CD14-positive monocyte (primary cell): ENCODE data around the gene SCN4B. TPM values are rescaled to one million over a fixed set of nuclear protein-coding genes. Genes with fewer than 3 reads are reported as not detected.
A peak's percentile ranks its signal among the peaks of the same experiment; 100 is the strongest.

Experiments used
- DNase-seq, 3 donors: peaks; one replicate each; pipeline ENCODE4 v3.0.0-alpha.2; 2011 to 2022
- H2AFZ ChIP-seq: 2 replicates; pipeline ENCODE4 v1.6.0; 2012; ENCODE audit warnings: mild to moderate bottlenecking, low read depth, low read length, inconsistent platforms; ENCODE audit not compliant: insufficient read depth, poor library complexity, severe bottlenecking
- H3K27ac ChIP-seq, 2 donors: 1 replicate in 1 of 2; 2 replicates in 1 of 2; pipeline ENCODE4 v1.5.1; 2012 to 2013; ENCODE audit warnings: low read length in 2 of 2, control low read depth in 1 of 2, inconsistent platforms in 1 of 2, low read depth in 1 of 2, mild to moderate bottlenecking in 1 of 2
- H3K27me3 ChIP-seq, 2 donors: one replicate each; pipeline versions ENCODE4 v1.6.0 to v1.6.1; 2011 to 2013; ENCODE audit warnings: low read length in 2 of 2; ENCODE audit not compliant: control insufficient read depth in 2 of 2, insufficient read depth in 2 of 2
- H3K36me3 ChIP-seq, 2 donors: replicated peaks in 1 of 2; 1 replicate in 1 of 2; 2 replicates in 1 of 2; pipeline versions ENCODE4 v1.5.1 to v1.6.1; 2012 to 2013; ENCODE audit warnings: low read length in 2 of 2, control low read depth in 1 of 2, inconsistent platforms in 1 of 2, mild to moderate bottlenecking in 1 of 2; ENCODE audit not compliant: insufficient read depth in 2 of 2, control insufficient read depth in 1 of 2
- H3K4me1 ChIP-seq, 2 donors: 1 replicate in 1 of 2; 2 replicates in 1 of 2; pipeline versions ENCODE4 v1.5.1 to v1.6.1; 2012 to 2013; ENCODE audit warnings: low read length in 2 of 2, control low read depth in 1 of 2, inconsistent platforms in 1 of 2, mild to moderate bottlenecking in 1 of 2, moderate library complexity in 1 of 2; ENCODE audit not compliant: insufficient read depth in 2 of 2, control insufficient read depth in 1 of 2
- H3K4me2 ChIP-seq: replicated peaks from 2 replicates; pipeline ENCODE3; 2012; ENCODE audit warnings: low read length, moderate library complexity, mild to moderate bottlenecking; ENCODE audit not compliant: poor library complexity, severe bottlenecking; ENCODE audit errors: extremely low read depth
- H3K4me3 ChIP-seq, 3 experiments: fragments of 200-600 bp in 1 of 3; sonication (generic) in 1 of 3; replicated peaks in 1 of 3; 1 replicate in 2 of 3; 2 replicates in 1 of 3; pipeline ENCODE4 v1.5.1; 2011 to 2013; ENCODE audit warnings: low read length in 3 of 3, mild to moderate bottlenecking in 3 of 3, control low read depth in 2 of 3, low read depth in 2 of 3, inconsistent platforms in 1 of 3, moderate library complexity in 1 of 3
- H3K79me2 ChIP-seq: 2 replicates; pipeline ENCODE4 v1.6.0; 2012; ENCODE audit warnings: mild to moderate bottlenecking, control low read depth, inconsistent platforms, low read length, moderate library complexity; ENCODE audit not compliant: insufficient read depth
- H3K9ac ChIP-seq: 2 replicates; pipeline ENCODE4 v1.6.0; 2017; ENCODE audit warnings: low read length, mild to moderate bottlenecking; ENCODE audit not compliant: insufficient read depth, poor library complexity, severe bottlenecking
- H3K9me3 ChIP-seq, 2 donors: replicated peaks in 1 of 2; 1 replicate in 1 of 2; 2 replicates in 1 of 2; pipeline versions ENCODE4 v1.5.1 to v1.6.1; 2012 to 2013; ENCODE audit warnings: low read length in 2 of 2, control low read depth in 1 of 2; ENCODE audit not compliant: control insufficient read depth in 1 of 2, insufficient read depth in 1 of 2
- H4K20me1 ChIP-seq: 2 replicates; pipeline ENCODE4 v1.6.0; 2012; ENCODE audit warnings: mild to moderate bottlenecking, low read length, control low read depth, moderate library complexity; ENCODE audit not compliant: insufficient read depth
- H3K27ac Mint-ChIP-seq, 7 donors: one replicate each; pipeline ENCODE4 v1.8.0; 2020; ENCODE audit warnings: mild to moderate bottlenecking in 7 of 7, mixed read lengths in 7 of 7, moderate library complexity in 6 of 7, inconsistent platforms in 2 of 7
- H3K27me3 Mint-ChIP-seq, 3 donors: one replicate each; pipeline ENCODE4 v1.8.0; 2021 to 2022; ENCODE audit warnings: low read depth in 3 of 3, mild to moderate bottlenecking in 3 of 3, mixed read lengths in 3 of 3, moderate library complexity in 3 of 3, inconsistent platforms in 1 of 3
- H3K36me3 Mint-ChIP-seq, 2 donors: one replicate each; pipeline ENCODE4 v1.8.0; 2020; ENCODE audit warnings: mixed read lengths in 2 of 2, inconsistent platforms in 1 of 2, mild to moderate bottlenecking in 1 of 2
- H3K4me1 Mint-ChIP-seq: one replicate; pipeline ENCODE4 v1.8.0; 2020; ENCODE audit warnings: mild to moderate bottlenecking, mixed read lengths
- H3K4me3 Mint-ChIP-seq, 2 donors: one replicate each; pipeline ENCODE4 v1.8.0; 2020; ENCODE audit warnings: mild to moderate bottlenecking in 2 of 2, mixed read lengths in 2 of 2, moderate library complexity in 1 of 2
- H3K9me3 Mint-ChIP-seq, 7 donors: one replicate each; pipeline ENCODE4 v1.8.0; 2020 to 2022; ENCODE audit warnings: mixed read lengths in 7 of 7, mild to moderate bottlenecking in 6 of 7, moderate library complexity in 6 of 7, inconsistent platforms in 2 of 7
- WGBS: methylation state at CpG from one replicate; pipeline ENCODE4 v1.1.5; 2013; ENCODE audit warnings: missing lambda C conversion rate; ENCODE audit not compliant: insufficient coverage; 5-methylcytosine and 5-hydroxymethylcytosine counted together
- intact Hi-C, 2 donors: fragments of 100-400 bp; cut with micrococcal nuclease; formaldehyde crosslinking; loops; one replicate each; pipeline versions ENCODE4 v1.15.0 to v1.15.1; 2023
- polyA plus RNA-seq, 3 donors: library from polyadenylated mRNA; depleted of rRNA in 1 of 3; unstranded in 2 of 3; stranded (reverse) in 1 of 3; fragments of 300-500 nt in 2 of 3; fragments of >200 nt in 1 of 3; fragmentation: Illumina TruSeq in 2 of 3; gene quantifications; 1 replicate in 2 of 3; 2 replicates in 1 of 3; pipeline ENCODE4 v1.2.3, GENCODE V29; 2012 to 2021
- TF ChIP-seq, protein P1 (sequence below): fragments of 200-600 bp; IDR thresholded peaks from one replicate; pipeline ENCODE4 v1.8.0; 2022; ENCODE audit warnings: antibody characterized with exemption, mild to moderate bottlenecking

Gene SCN4B
- polyA plus RNA-seq, 3 donors, result 0.76 TPM; not detected in 2

DNA sequence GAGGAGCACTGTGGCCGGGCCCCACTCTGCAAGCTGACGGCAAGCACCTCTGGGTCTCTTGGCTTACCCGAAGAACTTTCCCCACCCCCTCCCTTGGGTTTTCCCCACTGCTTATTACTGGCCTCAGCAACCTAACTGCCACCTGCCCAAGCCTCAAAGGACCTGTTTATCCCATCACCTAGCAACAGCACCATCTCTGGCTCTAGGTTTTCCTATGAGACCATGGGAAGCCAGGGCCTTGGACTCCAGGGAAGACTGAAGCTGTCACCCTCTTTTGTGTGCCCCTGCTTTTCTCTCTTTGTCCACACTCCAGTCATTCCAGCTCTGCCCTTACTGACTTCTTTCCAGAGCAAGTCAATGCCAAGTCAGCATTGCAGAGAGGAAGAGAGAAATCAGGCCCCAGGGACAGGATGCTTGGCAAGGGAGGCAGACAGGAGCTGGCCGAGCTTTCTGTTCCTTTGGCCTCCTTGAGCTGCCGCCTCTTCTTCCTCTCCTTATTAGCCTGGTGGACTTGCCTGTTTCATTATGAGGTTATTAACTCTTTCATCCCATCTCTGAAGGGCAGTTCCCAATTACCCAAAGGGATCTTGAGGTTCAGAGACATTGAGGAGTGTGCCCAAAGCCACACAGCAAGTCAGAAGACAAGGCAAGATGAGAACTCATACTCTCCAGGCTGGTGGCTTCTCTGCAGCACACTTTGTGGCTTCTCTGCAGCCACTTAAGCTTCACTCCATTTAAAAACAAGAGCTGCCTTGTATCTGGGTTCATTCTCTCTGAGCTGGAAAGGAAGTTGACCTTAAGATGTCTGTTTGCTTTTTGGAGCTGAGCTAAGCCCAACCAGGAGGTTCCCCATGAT is 65.5 kb downstream of the SCN4B start, which contains the start of gene SMIM35:
TSS of gene SMIM35 (minus strand) at position 51 of the 856 bp plus-strand sequence. CDS start 206 bp downstream, outside the sequence.
- TF ChIP-seq, protein P1, sequence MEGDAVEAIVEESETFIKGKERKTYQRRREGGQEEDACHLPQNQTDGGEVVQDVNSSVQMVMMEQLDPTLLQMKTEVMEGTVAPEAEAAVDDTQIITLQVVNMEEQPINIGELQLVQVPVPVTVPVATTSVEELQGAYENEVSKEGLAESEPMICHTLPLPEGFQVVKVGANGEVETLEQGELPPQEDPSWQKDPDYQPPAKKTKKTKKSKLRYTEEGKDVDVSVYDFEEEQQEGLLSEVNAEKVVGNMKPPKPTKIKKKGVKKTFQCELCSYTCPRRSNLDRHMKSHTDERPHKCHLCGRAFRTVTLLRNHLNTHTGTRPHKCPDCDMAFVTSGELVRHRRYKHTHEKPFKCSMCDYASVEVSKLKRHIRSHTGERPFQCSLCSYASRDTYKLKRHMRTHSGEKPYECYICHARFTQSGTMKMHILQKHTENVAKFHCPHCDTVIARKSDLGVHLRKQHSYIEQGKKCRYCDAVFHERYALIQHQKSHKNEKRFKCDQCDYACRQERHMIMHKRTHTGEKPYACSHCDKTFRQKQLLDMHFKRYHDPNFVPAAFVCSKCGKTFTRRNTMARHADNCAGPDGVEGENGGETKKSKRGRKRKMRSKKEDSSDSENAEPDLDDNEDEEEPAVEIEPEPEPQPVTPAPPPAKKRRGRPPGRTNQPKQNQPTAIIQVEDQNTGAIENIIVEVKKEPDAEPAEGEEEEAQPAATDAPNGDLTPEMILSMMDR, result no peak
- 90% methylated on average over 2 of the region's 5 CpGs for WGBS
- intact Hi-C loops, result loop anchor here in 1 of 2 donors (10.0 kb wide), 1 partner anchor 72 kb away; no protein-coding TSS in a partner anchor

DNA sequence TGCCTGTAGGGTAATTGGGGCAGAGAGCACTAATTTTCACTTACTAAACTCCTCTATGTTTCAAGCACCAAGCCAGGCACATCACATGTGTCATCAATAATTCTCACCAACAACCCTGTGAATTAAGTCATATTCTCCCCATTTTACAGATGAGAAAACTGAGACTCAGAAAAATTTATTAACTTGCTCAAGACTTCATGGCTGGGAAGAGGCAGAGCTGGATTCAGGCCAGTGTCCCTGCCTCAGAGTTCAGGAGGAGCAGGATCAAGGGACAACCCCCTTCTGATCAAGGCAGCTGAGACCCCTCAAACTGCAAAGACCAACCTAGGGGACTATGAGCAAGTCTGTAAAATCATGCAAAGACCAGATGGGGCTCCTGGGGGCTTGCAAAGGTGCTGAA is 68.0 kb downstream of the SCN4B start:
- DNase-seq, result no peak
- Mint-ChIP-seq H3K4me3 (peak overlapping the region in 1 of 2 donors; percentile 72), H3K27me3 (peaks cover 0 to 10% (median 6%) of the 10 kb centered on the region in 3 donors), H3K9me3 (peaks cover 8 to 31% (median 20%) of the 10 kb centered on the region in 7 donors), H3K27ac (peak overlapping the region; percentile 66 to 97 (median 90)), H3K36me3 (peaks cover 7 to 13% of the 10 kb centered on the region in 2 donors), H3K4me1 (peaks cover 84% of the 10 kb centered on the region)
- Histone ChIP-seq H3K4me2 (peak overlapping the region; percentile 39), H3K79me2 (no peaks in the 10 kb centered on the region), H3K9me3 (peaks cover 15 to 21% of the 10 kb centered on the region in 2 donors), H3K36me3 (no peaks in the 10 kb centered on the region), H3K9ac (peak overlapping the region; percentile 16), H3K4me3 (peak overlapping the region in 1 of 3 experiments; percentile 43), H3K27ac (peak overlapping the region; percentile 29 to 70), H3K4me1 (peaks cover 84 to 86% of the 10 kb centered on the region in 2 donors), H2AFZ (no peak overlapping the region), H4K20me1 (no peaks in the 10 kb centered on the region), H3K27me3 (no peaks in the 10 kb centered on the region)
- TF ChIP-seq, protein P1, result no peak
- intact Hi-C loops, result loop anchor here in 1 of 2 donors (10.0 kb wide), 1 partner anchor 70 kb away; no protein-coding TSS in a partner anchor

More for the DNA sequence above, 65.5 kb downstream of the SCN4B start, which contains the start of gene SMIM35:
- Histone ChIP-seq H3K36me3 (no peaks in the 10 kb centered on the region), H4K20me1 (no peaks in the 10 kb centered on the region), H3K4me1 (peaks cover 64 to 70% of the 10 kb centered on the region in 2 donors), H3K27ac (peak within 1 kb of the TSS; percentile 73 to 92), H3K79me2 (no peaks in the 10 kb centered on the region), H3K9ac (no peak within 1 kb of the TSS), H2AFZ (no peak within 1 kb of the TSS), H3K4me2 (no peak within 1 kb of the TSS), H3K9me3 (peaks cover 15 to 21% of the 10 kb centered on the region in 2 donors), H3K27me3 (no peaks in the 10 kb centered on the region), H3K4me3 (peak within 1 kb of the TSS in 1 of 3 experiments; percentile 35)
- H3K4me3 Mint-ChIP-seq, result peak within 1 kb of the TSS; percentile 57 to 60
- peaks cover 8 to 24% (median 20%) of the 10 kb centered on the region in 7 donors for H3K9me3 Mint-ChIP-seq
- peaks cover 3 to 6% of the 10 kb centered on the region in 2 donors for H3K36me3 Mint-ChIP-seq
- DNase-seq, result no peak
- H3K4me1 Mint-ChIP-seq, result peaks cover 65% of the 10 kb centered on the region
- H3K27me3 Mint-ChIP-seq, result peaks cover 0 to 9% (median 5%) of the 10 kb centered on the region in 3 donors
- H3K27ac Mint-ChIP-seq, result peak within 1 kb of the TSS; percentile 96 to 99 (median 96)
